GM10266 (cell line): ENCODE measurements around the gene ARID1B.

ENCODE experiments used
- DNase-seq: peaks from one replicate; pipeline ENCODE4 v3.0.0; 2012; ENCODE audit errors: extremely low spot score
- CTCF ChIP-seq: IDR thresholded peaks from 2 replicates; pipeline ENCODE4 v1.5.1; 2012; ENCODE audit warnings: mild to moderate bottlenecking, low read depth; ENCODE audit not compliant: control insufficient read depth, insufficient read depth; ENCODE audit errors: missing control alignments

ARID1B gene

GRCh38 chr6:157047951-157048350 is 270.8 kb downstream of the ARID1B start:
- no peak for DNase-seq
- no peak for TF ChIP-seq CTCF

- DNase-seq, result no peak
- TF ChIP-seq CTCF, result no peak
Observed at GRCh38 chr6:157049133-157049532, 272.0 kb downstream of the ARID1B start.

GRCh38 chr6:157050537-157051265 is 273.5 kb downstream of the ARID1B start:
- no peak for TF ChIP-seq CTCF
- no peak for DNase-seq

GRCh38 chr6:157054531-157054979 is 277.4 kb downstream of the ARID1B start:
- TF ChIP-seq CTCF, result no peak
- DNase-seq, result peak; percentile 24

GRCh38 chr6:157055863-157056262 is 278.7 kb downstream of the ARID1B start:
- DNase-seq, result no peak
- no peak for TF ChIP-seq CTCF

- TF ChIP-seq CTCF, result no peak
- peak; percentile 48 for DNase-seq
Observed at GRCh38 chr6:157056275-157056674, 279.1 kb downstream of the ARID1B start.

- DNase-seq, result no peak
- TF ChIP-seq CTCF, result no peak
Observed at GRCh38 chr6:157058574-157058973, 281.4 kb downstream of the ARID1B start.
